CD8-positive, alpha-beta memory T cell (primary cell): ENCODE results near the gene OPCML. TPM values are rescaled to one million over a fixed set of nuclear protein-coding genes. Genes with fewer than 3 reads are reported as not detected.

Experiments
- CTCF ChIA-PET: fragments of 350-600 bp; sonication (Branson Sonifier 250); formaldehyde crosslinking; loops from one replicate; lab custom pipeline; 2021; ENCODE audit warnings: antibody characterized with exemption; lab: Charles Lee
- POLR2A ChIA-PET: fragments of 350-600 bp; sonication (Branson Sonifier 250); formaldehyde crosslinking; loops from one replicate; lab custom pipeline; 2021; ENCODE audit warnings: antibody characterized with exemption; lab: Charles Lee
- DNase-seq, 5 donors: peaks; one replicate each; pipeline versions ENCODE4 v3.0.0 to v3.0.0-alpha.2; 2020 to 2022; ENCODE audit warnings: mixed read lengths in 1 of 5
- H3K27ac ChIP-seq: one replicate; pipeline ENCODE4 v1.7.0; 2013; ENCODE audit warnings: low read depth, mild to moderate bottlenecking, low read length, moderate library complexity
- H3K27me3 ChIP-seq: 2 replicates; pipeline ENCODE4 v1.7.0; 2013; ENCODE audit warnings: low read length, mild to moderate bottlenecking; ENCODE audit not compliant: insufficient read depth, poor library complexity, severe bottlenecking
- H3K36me3 ChIP-seq: 2 replicates; pipeline ENCODE4 v1.7.0; 2013; ENCODE audit warnings: mild to moderate bottlenecking, low read length, moderate library complexity; ENCODE audit not compliant: insufficient read depth
- H3K4me1 ChIP-seq: 2 replicates; pipeline ENCODE4 v1.7.0; 2013; ENCODE audit warnings: mild to moderate bottlenecking, low read length, moderate library complexity; ENCODE audit not compliant: insufficient read depth
- H3K4me3 ChIP-seq: 2 replicates; pipeline ENCODE4 v1.7.0; 2013; ENCODE audit warnings: mild to moderate bottlenecking, low read length
- H3K9me3 ChIP-seq: 2 replicates; pipeline ENCODE4 v1.7.0; 2013; ENCODE audit warnings: mild to moderate bottlenecking, low read length
- H3K27ac Mint-ChIP-seq, 8 donors: one replicate each; pipeline ENCODE4 v1.8.0; 2020 to 2021; ENCODE audit warnings: mixed read lengths in 8 of 8, mild to moderate bottlenecking in 6 of 8, inconsistent platforms in 3 of 8, moderate library complexity in 3 of 8
- H3K27me3 Mint-ChIP-seq, 2 donors: one replicate each; pipeline ENCODE4 v1.8.0; 2020 to 2021; ENCODE audit warnings: mixed read lengths in 2 of 2, mild to moderate bottlenecking in 1 of 2, moderate library complexity in 1 of 2
- H3K36me3 Mint-ChIP-seq, 3 donors: one replicate each; pipeline ENCODE4 v1.8.0; 2020 to 2021; ENCODE audit warnings: mixed read lengths in 3 of 3, inconsistent platforms in 1 of 3, mild to moderate bottlenecking in 1 of 3
- H3K4me1 Mint-ChIP-seq, 3 donors: one replicate each; pipeline ENCODE4 v1.8.0; 2020 to 2021; ENCODE audit warnings: mixed read lengths in 3 of 3, inconsistent platforms in 1 of 3, mild to moderate bottlenecking in 1 of 3
- H3K4me3 Mint-ChIP-seq, 7 donors: one replicate each; pipeline ENCODE4 v1.8.0; 2020 to 2021; ENCODE audit warnings: mixed read lengths in 7 of 7, mild to moderate bottlenecking in 6 of 7, moderate library complexity in 4 of 7, inconsistent platforms in 2 of 7
- H3K9me3 Mint-ChIP-seq, 5 donors: one replicate each; pipeline ENCODE4 v1.8.0; 2020 to 2022; ENCODE audit warnings: mixed read lengths in 5 of 5, mild to moderate bottlenecking in 3 of 5, moderate library complexity in 2 of 5, inconsistent platforms in 1 of 5
- polyA plus RNA-seq: library from polyadenylated mRNA; unstranded; fragments of 300-500 nt; fragmentation: Illumina TruSeq; gene quantifications from one replicate; pipeline ENCODE4 v1.2.3, GENCODE V29; 2021
- total RNA-seq, 2 experiments: library from RNA; stranded (reverse); gene quantifications; one replicate each; pipeline ENCODE4 v1.2.3, GENCODE V29; 2021

OPCML gene
- total and polyA plus RNA-seq, 3 experiments from 2014 or later: not detected

DNA sequence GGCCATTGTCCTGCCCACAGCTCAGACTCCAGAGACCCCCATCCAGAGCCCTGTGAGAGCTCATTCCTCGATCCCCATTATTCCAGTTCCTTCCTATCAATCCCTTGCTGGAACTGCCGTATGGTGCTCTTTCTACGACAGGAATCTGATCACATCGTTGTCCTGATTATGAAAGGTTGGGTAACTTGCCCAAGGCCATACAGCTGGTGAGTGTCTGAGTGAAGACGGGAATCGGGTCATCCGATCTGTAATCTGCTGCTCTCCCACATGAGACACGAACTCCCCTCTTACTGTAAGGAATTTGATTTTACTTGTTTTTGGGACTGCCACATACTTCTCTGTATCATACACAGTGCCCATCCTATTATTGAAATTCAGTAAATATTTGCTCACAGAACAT lies 149.1 kb downstream of the OPCML start:
- Mint-ChIP-seq H3K36me3 (no peaks in the 10 kb centered on the region), H3K9me3 (peaks cover 0 to 7% (median 2%) of the 10 kb centered on the region in 5 donors), H3K4me3 (no peak overlapping the region), H3K4me1 (no peaks in the 10 kb centered on the region), H3K27ac (no peak overlapping the region), H3K27me3 (no peaks in the 10 kb centered on the region)
- no peaks in the 10 kb centered on the region for H3K27me3 ChIP-seq
- H3K9me3 ChIP-seq: no peaks in the 10 kb centered on the region
- DNase-seq: no peak
- no peak overlapping the region for H3K27ac ChIP-seq
- ChIA-PET POLR2A (no interaction called here), CTCF (no interaction called here)
- no peaks in the 10 kb centered on the region for H3K36me3 ChIP-seq
- no peak overlapping the region for H3K4me3 ChIP-seq
- H3K4me1 ChIP-seq: no peaks in the 10 kb centered on the region

DNA sequence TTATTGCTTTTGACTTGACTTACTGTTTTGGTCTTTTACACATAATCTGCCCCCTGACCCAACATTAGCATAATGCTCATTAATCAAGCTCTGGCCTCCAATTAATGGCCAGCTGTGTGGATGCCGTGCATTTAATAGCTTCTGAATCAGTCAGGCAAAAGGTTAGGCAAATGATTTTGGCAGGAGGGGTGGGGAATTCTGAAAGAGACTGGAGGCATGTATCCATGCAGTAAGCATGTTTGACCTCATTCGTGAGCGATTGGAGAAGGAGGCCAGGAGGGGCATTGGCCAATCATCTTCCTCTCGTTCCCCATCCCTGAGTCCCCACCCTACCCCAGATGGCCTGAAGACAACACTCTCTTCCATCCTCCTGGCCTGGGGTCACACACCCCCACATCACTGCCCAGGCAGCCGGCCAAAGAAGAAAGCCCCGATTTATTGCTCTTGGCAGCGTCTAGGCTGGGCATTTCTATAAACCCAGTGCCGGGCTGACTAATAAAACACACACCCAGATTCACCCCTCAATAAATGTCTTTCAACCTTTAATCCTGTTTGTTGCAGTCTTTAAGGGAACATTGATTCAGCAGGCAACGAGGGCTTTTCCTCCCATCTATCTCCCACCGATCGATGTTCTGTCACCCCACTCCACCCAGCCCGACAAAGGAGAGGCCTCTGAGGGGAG lies 150.0 kb downstream of the OPCML start:
- no peaks in the 10 kb centered on the region for H3K9me3 ChIP-seq
- Mint-ChIP-seq H3K36me3 (no peaks in the 10 kb centered on the region), H3K4me1 (no peaks in the 10 kb centered on the region), H3K9me3 (peaks cover 0 to 7% (median 2%) of the 10 kb centered on the region in 5 donors), H3K27ac (no peak overlapping the region), H3K4me3 (no peak overlapping the region), H3K27me3 (no peaks in the 10 kb centered on the region)
- ChIA-PET CTCF (no interaction called here), POLR2A (no interaction called here)
- DNase-seq: no peak
- H3K4me3 ChIP-seq: no peak overlapping the region
- no peaks in the 10 kb centered on the region for H3K4me1 ChIP-seq
- no peaks in the 10 kb centered on the region for H3K27me3 ChIP-seq
- H3K27ac ChIP-seq: no peak overlapping the region
- no peaks in the 10 kb centered on the region for H3K36me3 ChIP-seq

DNA sequence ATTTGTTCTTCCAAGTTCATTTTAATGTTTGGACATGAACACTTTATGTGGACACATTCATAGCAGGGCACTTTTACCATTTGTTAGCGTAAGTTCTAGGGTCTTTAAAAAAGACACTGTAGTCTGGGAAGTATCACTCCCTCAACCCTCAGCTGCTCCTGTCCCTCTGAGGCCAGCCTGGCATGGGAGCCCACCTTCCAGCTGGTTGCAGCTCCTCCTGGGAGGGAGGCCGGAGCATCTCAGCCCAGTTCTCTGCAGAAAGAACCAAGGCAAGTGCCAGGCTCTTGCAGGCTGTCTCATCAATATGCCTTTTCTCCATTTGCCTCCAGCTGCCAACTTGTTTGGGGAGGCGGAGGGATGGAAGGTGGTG lies 150.6 kb downstream of the OPCML start:
- DNase-seq: no peak
- CTCF ChIA-PET: no interaction called here
- Histone ChIP-seq H3K27me3 (no peaks in the 10 kb centered on the region), H3K36me3 (no peaks in the 10 kb centered on the region), H3K27ac (no peak overlapping the region), H3K4me1 (no peaks in the 10 kb centered on the region), H3K9me3 (no peaks in the 10 kb centered on the region), H3K4me3 (no peak overlapping the region)
- POLR2A ChIA-PET: no interaction called here
- Mint-ChIP-seq H3K36me3 (no peaks in the 10 kb centered on the region), H3K27ac (no peak overlapping the region), H3K27me3 (no peaks in the 10 kb centered on the region), H3K4me1 (no peaks in the 10 kb centered on the region), H3K9me3 (peaks cover 0 to 7% (median 2%) of the 10 kb centered on the region in 5 donors), H3K4me3 (no peak overlapping the region)

DNA sequence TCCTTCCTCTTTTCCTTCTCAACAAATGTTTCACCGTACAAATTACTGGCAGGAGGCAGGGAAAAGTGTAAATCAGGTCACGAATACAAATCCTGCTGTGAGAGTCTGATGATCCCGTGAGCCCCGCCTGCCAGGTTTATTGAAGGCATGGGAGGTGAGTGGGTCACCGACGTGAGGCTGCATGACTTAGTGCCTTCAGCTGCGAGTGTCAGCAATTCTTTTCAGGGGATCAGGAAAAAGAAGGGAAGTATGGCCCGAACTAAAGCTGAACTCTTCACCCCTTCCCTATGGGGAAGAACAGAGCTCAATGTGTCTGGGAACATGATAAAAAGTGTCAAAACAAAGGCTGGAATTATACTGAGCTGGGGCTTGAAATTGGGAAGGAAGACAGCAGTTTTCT lies 166.2 kb downstream of the OPCML start:
- H3K4me1 ChIP-seq: no peaks in the 10 kb centered on the region
- H3K9me3 ChIP-seq: no peaks in the 10 kb centered on the region
- H3K4me3 ChIP-seq: no peak overlapping the region
- no peak for DNase-seq
- CTCF ChIA-PET: no interaction called here
- no peaks in the 10 kb centered on the region for H3K27me3 ChIP-seq
- H3K36me3 Mint-ChIP-seq: no peaks in the 10 kb centered on the region
- H3K27me3 Mint-ChIP-seq: peaks cover 0 to 1% of the 10 kb centered on the region in 2 donors
- H3K9me3 Mint-ChIP-seq: peaks cover 0 to 5% (median 0%) of the 10 kb centered on the region in 5 donors
- no peak overlapping the region for H3K4me3 Mint-ChIP-seq
- H3K36me3 ChIP-seq: no peaks in the 10 kb centered on the region
- H3K27ac Mint-ChIP-seq: no peak overlapping the region
- POLR2A ChIA-PET: no interaction called here
- H3K27ac ChIP-seq: no peak overlapping the region
- no peaks in the 10 kb centered on the region for H3K4me1 Mint-ChIP-seq

DNA sequence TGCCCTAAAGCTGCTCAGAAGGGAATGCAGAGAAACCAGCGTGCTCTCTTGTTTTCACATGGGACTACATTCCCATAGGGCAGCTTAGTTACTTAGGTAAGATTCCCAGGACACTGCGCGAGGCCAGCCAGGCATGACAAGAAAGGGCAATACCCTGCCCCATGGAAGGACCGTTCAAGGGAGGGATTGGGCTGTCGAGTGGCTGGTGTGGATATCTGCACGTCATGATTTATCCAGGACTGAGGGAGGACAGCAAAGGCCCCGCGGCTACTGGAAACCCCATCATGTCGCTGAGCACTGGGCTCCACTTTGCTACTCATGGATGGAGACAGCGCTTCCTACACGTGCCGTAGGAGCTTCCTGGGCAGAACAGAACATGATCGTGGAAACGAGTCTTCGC lies 169.4 kb downstream of the OPCML start:
- peaks cover 0 to 1% of the 10 kb centered on the region in 2 donors for H3K27me3 Mint-ChIP-seq
- no peak for DNase-seq
- Histone ChIP-seq H3K4me3 (no peak overlapping the region), H3K27ac (no peak overlapping the region), H3K36me3 (no peaks in the 10 kb centered on the region), H3K27me3 (no peaks in the 10 kb centered on the region), H3K4me1 (no peaks in the 10 kb centered on the region), H3K9me3 (no peaks in the 10 kb centered on the region)
- H3K4me3 Mint-ChIP-seq: no peak overlapping the region
- H3K4me1 Mint-ChIP-seq: no peaks in the 10 kb centered on the region
- ChIA-PET CTCF (no interaction called here), POLR2A (no interaction called here)
- H3K9me3 Mint-ChIP-seq: peaks cover 0 to 7% (median 2%) of the 10 kb centered on the region in 5 donors
- no peak overlapping the region for H3K27ac Mint-ChIP-seq
- no peaks in the 10 kb centered on the region for H3K36me3 Mint-ChIP-seq

DNA sequence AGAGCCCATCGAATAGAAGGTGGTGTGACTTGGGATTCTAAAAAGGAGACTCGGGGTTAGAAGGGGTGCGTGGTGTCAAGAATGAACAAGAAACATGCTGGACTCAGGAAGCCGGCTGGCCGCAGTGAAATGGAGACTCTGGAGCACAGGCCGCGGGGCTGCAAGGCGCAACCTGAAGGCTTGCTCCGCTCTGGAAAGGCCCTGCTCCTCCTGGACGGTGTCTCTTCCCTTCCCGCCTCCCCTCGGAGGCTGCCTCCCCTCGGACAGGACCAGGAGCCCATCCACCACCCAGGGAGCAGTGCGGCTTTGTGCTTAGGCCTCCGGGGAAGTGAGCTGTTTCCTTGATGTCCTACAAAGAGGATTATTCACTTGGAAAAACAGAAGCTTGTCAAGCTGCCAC lies 170.1 kb downstream of the OPCML start:
- Mint-ChIP-seq H3K36me3 (no peaks in the 10 kb centered on the region), H3K27ac (no peak overlapping the region), H3K4me3 (no peak overlapping the region), H3K4me1 (no peaks in the 10 kb centered on the region), H3K9me3 (peaks cover 0 to 7% (median 2%) of the 10 kb centered on the region in 5 donors), H3K27me3 (peaks cover 0 to 1% of the 10 kb centered on the region in 2 donors)
- H3K4me3 ChIP-seq: no peak overlapping the region
- POLR2A ChIA-PET: no interaction called here
- no peaks in the 10 kb centered on the region for H3K36me3 ChIP-seq
- no peaks in the 10 kb centered on the region for H3K4me1 ChIP-seq
- no peaks in the 10 kb centered on the region for H3K27me3 ChIP-seq
- no peaks in the 10 kb centered on the region for H3K9me3 ChIP-seq
- DNase-seq: no peak
- no peak overlapping the region for H3K27ac ChIP-seq
- CTCF ChIA-PET: no interaction called here

DNA sequence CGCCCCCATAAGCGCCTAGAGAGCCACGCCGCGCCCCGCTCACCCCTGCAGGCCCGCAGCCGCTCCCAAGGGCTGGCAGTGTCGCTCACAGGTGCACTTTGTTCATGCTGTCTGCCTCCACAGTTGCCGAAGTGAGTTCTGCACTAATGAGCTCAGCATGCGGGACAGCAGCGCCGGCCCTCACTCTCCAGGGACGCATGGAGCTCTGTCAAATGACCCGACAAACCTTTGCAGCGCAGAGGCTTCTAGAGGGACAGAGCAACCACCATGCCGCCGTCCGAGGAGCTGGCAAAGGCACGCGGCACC lies 170.7 kb downstream of the OPCML start:
- CTCF ChIA-PET: no interaction called here
- Mint-ChIP-seq H3K36me3 (no peaks in the 10 kb centered on the region), H3K27ac (no peak overlapping the region), H3K27me3 (peaks cover 0 to 1% of the 10 kb centered on the region in 2 donors), H3K4me1 (no peaks in the 10 kb centered on the region), H3K4me3 (no peak overlapping the region), H3K9me3 (peaks cover 0 to 7% (median 2%) of the 10 kb centered on the region in 5 donors)
- no peaks in the 10 kb centered on the region for H3K36me3 ChIP-seq
- POLR2A ChIA-PET: no interaction called here
- H3K4me3 ChIP-seq: no peak overlapping the region
- no peaks in the 10 kb centered on the region for H3K27me3 ChIP-seq
- H3K4me1 ChIP-seq: no peaks in the 10 kb centered on the region
- H3K27ac ChIP-seq: no peak overlapping the region
- no peak for DNase-seq
- no peaks in the 10 kb centered on the region for H3K9me3 ChIP-seq

DNA sequence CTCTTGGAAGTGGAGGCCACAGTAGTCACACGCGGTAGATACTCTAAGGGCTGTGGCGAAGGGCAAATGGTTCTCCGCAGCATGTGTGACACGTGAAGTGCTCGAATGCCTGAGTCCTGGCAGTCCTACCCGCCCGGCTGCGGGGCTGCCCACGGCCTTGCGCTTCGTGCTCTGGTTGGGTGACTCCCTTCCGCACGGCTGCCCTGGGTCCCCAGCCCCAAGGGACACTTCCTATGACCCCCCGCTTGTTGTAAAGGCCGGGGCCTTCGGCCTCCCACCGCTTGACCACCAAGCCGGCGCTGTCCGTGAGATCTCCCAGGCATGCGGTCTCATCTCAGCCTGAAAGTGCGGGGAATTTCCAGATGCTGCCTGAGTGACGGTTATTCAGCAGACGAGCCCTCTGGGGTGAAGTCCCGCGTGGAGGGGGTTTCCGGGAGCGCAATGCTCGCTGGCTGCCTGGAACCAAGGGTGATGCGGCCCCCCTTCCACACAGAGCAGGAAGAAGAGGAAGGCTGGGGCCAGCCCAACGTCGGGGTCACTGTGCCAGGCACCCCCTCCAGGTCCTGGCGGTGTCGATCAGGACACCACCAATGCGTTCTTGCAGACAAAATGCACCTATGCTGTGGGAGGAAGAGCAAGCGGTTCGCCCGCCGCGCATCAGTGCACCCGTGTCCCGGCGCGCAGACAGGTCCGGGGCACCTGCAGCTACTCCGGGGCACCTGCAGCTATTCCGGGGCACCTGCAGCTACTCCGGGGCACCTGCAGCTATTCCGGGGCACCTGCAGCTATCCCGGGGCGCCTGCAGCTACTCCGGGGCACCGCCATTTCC lies 171.2 kb downstream of the OPCML start:
- ChIA-PET POLR2A (no interaction called here), CTCF (no interaction called here)
- Mint-ChIP-seq H3K9me3 (peaks cover 0 to 7% (median 2%) of the 10 kb centered on the region in 5 donors), H3K27ac (no peak overlapping the region), H3K4me3 (no peak overlapping the region), H3K4me1 (no peaks in the 10 kb centered on the region), H3K36me3 (no peaks in the 10 kb centered on the region), H3K27me3 (peaks cover 0 to 1% of the 10 kb centered on the region in 2 donors)
- Histone ChIP-seq H3K4me1 (no peaks in the 10 kb centered on the region), H3K27ac (no peak overlapping the region), H3K36me3 (no peaks in the 10 kb centered on the region), H3K27me3 (no peaks in the 10 kb centered on the region), H3K9me3 (no peaks in the 10 kb centered on the region), H3K4me3 (no peak overlapping the region)
- DNase-seq: no peak
